Central memory CD8-positive, alpha-beta T cell (primary cell): ENCODE data around the gene KLRC4.
"Not testable (repeated sequence)": the region's sequence is repeated elsewhere in the genome, so short reads cannot be mapped to it uniquely, and the experiment has no call there.

Experiments used
- ATAC-seq: fragments of 150-1000 bp; cut with Tn5 transposase; replicated peaks from 2 replicates; pipeline ENCODE4 v1.10.0; 2022; ENCODE audit warnings: mild to moderate bottlenecking, moderate FRiP score, moderate number of reproducible peaks; ENCODE audit not compliant: poor library complexity, severe bottlenecking; ENCODE audit errors: extremely low read depth
- DNase-seq, 2 donors: peaks; one replicate each; pipeline ENCODE4 v3.0.0; 2021; ENCODE audit warnings: low spot score in 2 of 2
- H3K27ac Mint-ChIP-seq: one replicate; pipeline ENCODE4 v1.8.0; 2022; ENCODE audit warnings: low read depth, mild to moderate bottlenecking, moderate library complexity, mixed read lengths
- H3K27me3 Mint-ChIP-seq: one replicate; pipeline ENCODE4 v1.8.0; 2022; ENCODE audit warnings: mixed read lengths
- H3K36me3 Mint-ChIP-seq: one replicate; pipeline ENCODE4 v1.8.0; 2022; ENCODE audit warnings: mild to moderate bottlenecking, moderate library complexity, mixed read lengths; ENCODE audit not compliant: insufficient read depth
- H3K4me1 Mint-ChIP-seq: one replicate; pipeline ENCODE4 v1.8.0; 2022; ENCODE audit warnings: mixed read lengths
- H3K4me3 Mint-ChIP-seq: one replicate; pipeline ENCODE4 v1.8.0; 2022; ENCODE audit warnings: mild to moderate bottlenecking, moderate library complexity, mixed read lengths
- H3K9me3 Mint-ChIP-seq: one replicate; pipeline ENCODE4 v1.8.0; 2022; ENCODE audit warnings: mixed read lengths

The KLRC4 gene

GRCh38 chr12:10409392-10409791, at the start of gene KLRC4:
Gene KLRC4 (minus strand): TSS chr12:10409757. CDS start chr12:10409575, 182 bp downstream.
- peak; percentile 82 for ATAC-seq
- no peaks in the 10 kb centered on the region for H3K27me3 Mint-ChIP-seq
- H3K9me3 Mint-ChIP-seq: no peaks in the 10 kb centered on the region
- H3K4me3 Mint-ChIP-seq: peak within 1 kb of the TSS; percentile 88
- peak within 1 kb of the TSS; percentile 47 for H3K27ac Mint-ChIP-seq
- H3K36me3 Mint-ChIP-seq: peaks cover 27% of the 10 kb centered on the region
- DNase-seq: no peak
- peaks cover 17% of the 10 kb centered on the region for H3K4me1 Mint-ChIP-seq

- H3K4me1 Mint-ChIP-seq: peaks cover 6% of the 10 kb centered on the region
- H3K27me3 Mint-ChIP-seq: no peaks in the 10 kb centered on the region
- no peaks in the 10 kb centered on the region for H3K36me3 Mint-ChIP-seq
- DNase-seq (no peak), ATAC-seq (no peak)
- no peak overlapping the region for H3K27ac Mint-ChIP-seq
- H3K9me3 Mint-ChIP-seq: peaks cover 49% of the 10 kb centered on the region
- H3K4me3 Mint-ChIP-seq: no peak overlapping the region
Observed at GRCh38 chr12:10457760-10458159, 48.2 kb upstream of the KLRC4 start.

GRCh38 chr12:10456856-10457255, 47.3 kb upstream of the KLRC4 start:
- DNase-seq (no peak), ATAC-seq (no peak)
- Mint-ChIP-seq H3K27me3 (no peaks in the 10 kb centered on the region), H3K4me3 (no peak overlapping the region), H3K4me1 (peaks cover 6% of the 10 kb centered on the region), H3K9me3 (peaks cover 40% of the 10 kb centered on the region), H3K27ac (no peak overlapping the region), H3K36me3 (no peaks in the 10 kb centered on the region)

- Mint-ChIP-seq H3K9me3 (peaks cover 36% of the 10 kb centered on the region), H3K4me1 (peaks cover 6% of the 10 kb centered on the region), H3K4me3 (no peak overlapping the region), H3K27ac (no peak overlapping the region), H3K36me3 (no peaks in the 10 kb centered on the region), H3K27me3 (no peaks in the 10 kb centered on the region)
- ATAC-seq (no peak), DNase-seq (no peak)
Observed at GRCh38 chr12:10455766-10456165, 46.2 kb upstream of the KLRC4 start.

- Mint-ChIP-seq H3K9me3 (peaks cover 36% of the 10 kb centered on the region), H3K36me3 (no peaks in the 10 kb centered on the region), H3K4me1 (peaks cover 6% of the 10 kb centered on the region), H3K4me3 (no peak overlapping the region), H3K27ac (no peak overlapping the region), H3K27me3 (no peaks in the 10 kb centered on the region)
- DNase-seq: no peak
- no peak for ATAC-seq
Observed at GRCh38 chr12:10454531-10454930, 45.0 kb upstream of the KLRC4 start.

- Mint-ChIP-seq H3K27me3 (no peaks in the 10 kb centered on the region), H3K4me3 (no peak within 1 kb of the TSS), H3K27ac (no peak within 1 kb of the TSS)
Observed at GRCh38 chr12:10453156-10453555, 43.6 kb upstream of the KLRC4 start, which contains the start of gene KLRC1. Gene KLRC1 (minus strand): TSS chr12:10453377. CDS start chr12:10451156, 2,221 bp downstream.

GRCh38 chr12:10448236-10448635, 38.7 kb upstream of the KLRC4 start:
- DNase-seq: no peak
- no peak overlapping the region for H3K4me3 Mint-ChIP-seq
- ATAC-seq: no peak

More at GRCh38 chr12:10453156-10453555, 43.6 kb upstream of the KLRC4 start, which contains the start of gene KLRC1:
- no peak for ATAC-seq
- no peak for DNase-seq
- H3K4me1 Mint-ChIP-seq: peaks cover 4% of the 10 kb centered on the region
- H3K9me3 Mint-ChIP-seq: peaks cover 27% of the 10 kb centered on the region
- no peaks in the 10 kb centered on the region for H3K36me3 Mint-ChIP-seq

GRCh38 chr12:10446052-10446451, 36.5 kb upstream of the KLRC4 start:
- not testable (repeated sequence) for H3K4me1 Mint-ChIP-seq, H3K27ac Mint-ChIP-seq, H3K9me3 Mint-ChIP-seq, H3K4me3 Mint-ChIP-seq, DNase-seq, H3K36me3 Mint-ChIP-seq, H3K27me3 Mint-ChIP-seq
- ATAC-seq: peak; percentile 49

More at GRCh38 chr12:10448236-10448635, 38.7 kb upstream of the KLRC4 start:
- no peak overlapping the region for H3K27ac Mint-ChIP-seq
- no peaks in the 10 kb centered on the region for H3K4me1 Mint-ChIP-seq
- no peaks in the 10 kb centered on the region for H3K9me3 Mint-ChIP-seq
- H3K27me3 Mint-ChIP-seq: no peaks in the 10 kb centered on the region
- no peaks in the 10 kb centered on the region for H3K36me3 Mint-ChIP-seq

GRCh38 chr12:10441144-10441543, 31.6 kb upstream of the KLRC4 start:
- H3K27me3 Mint-ChIP-seq, H3K9me3 Mint-ChIP-seq, H3K4me3 Mint-ChIP-seq, H3K4me1 Mint-ChIP-seq, DNase-seq, H3K36me3 Mint-ChIP-seq, ATAC-seq, H3K27ac Mint-ChIP-seq: not testable (repeated sequence)

GRCh38 chr12:10439608-10440274, 30.2 kb upstream of the KLRC4 start:
- H3K4me3 Mint-ChIP-seq, DNase-seq, H3K4me1 Mint-ChIP-seq, H3K36me3 Mint-ChIP-seq, H3K27ac Mint-ChIP-seq, ATAC-seq, H3K9me3 Mint-ChIP-seq, H3K27me3 Mint-ChIP-seq: not testable (repeated sequence)

GRCh38 chr12:10437601-10438000, 28.0 kb upstream of the KLRC4 start:
- DNase-seq, H3K36me3 Mint-ChIP-seq, H3K4me1 Mint-ChIP-seq, H3K9me3 Mint-ChIP-seq, H3K27ac Mint-ChIP-seq, ATAC-seq, H3K27me3 Mint-ChIP-seq, H3K4me3 Mint-ChIP-seq: not testable (repeated sequence)

- H3K9me3 Mint-ChIP-seq, H3K36me3 Mint-ChIP-seq, H3K4me1 Mint-ChIP-seq, DNase-seq, H3K27ac Mint-ChIP-seq, H3K27me3 Mint-ChIP-seq, H3K4me3 Mint-ChIP-seq: not testable (repeated sequence)
- peak; percentile 54 for ATAC-seq
Observed at GRCh38 chr12:10435816-10436215, 26.3 kb upstream of the KLRC4 start, which contains the start of gene KLRC2. Gene KLRC2 (minus strand): TSS chr12:10436010. CDS start chr12:10435986, 24 bp downstream.

GRCh38 chr12:10430623-10431022, 21.1 kb upstream of the KLRC4 start:
- H3K4me3 Mint-ChIP-seq, DNase-seq, H3K4me1 Mint-ChIP-seq, H3K9me3 Mint-ChIP-seq, H3K27ac Mint-ChIP-seq, H3K36me3 Mint-ChIP-seq, H3K27me3 Mint-ChIP-seq: not testable (repeated sequence)
- peak; percentile 49 for ATAC-seq
